Measurements from ENCODE around the gene GPR107.

DNA sequence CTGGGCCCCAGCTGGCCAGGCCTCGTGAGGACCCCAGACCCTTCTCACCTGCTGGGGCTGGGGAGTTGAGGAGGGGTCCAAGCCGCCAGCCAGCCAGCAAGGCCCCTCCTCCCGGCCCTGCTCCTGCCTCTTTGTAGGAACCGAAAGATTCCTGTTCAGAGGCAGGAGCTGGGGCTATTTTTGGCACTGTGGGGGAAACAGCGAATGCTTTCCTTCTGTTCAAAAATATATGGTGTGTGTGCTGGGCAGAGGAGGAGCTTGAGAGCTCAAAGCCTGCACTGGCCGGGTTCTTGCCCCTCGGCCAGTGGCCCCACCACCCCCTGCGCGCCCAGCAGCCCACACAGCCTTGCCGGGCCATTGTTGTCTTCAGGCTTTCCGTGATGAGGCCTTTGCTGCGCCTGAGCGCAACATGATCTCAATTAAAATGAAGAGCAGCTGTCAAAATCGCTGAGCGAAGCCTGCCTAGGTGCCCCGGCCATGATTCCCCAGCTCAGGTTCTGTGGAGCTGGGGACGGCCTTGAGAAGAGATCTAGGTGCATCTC is 131.9 kb downstream of the GPR107 start:
- TF ChIP-seq, protein P1, sequence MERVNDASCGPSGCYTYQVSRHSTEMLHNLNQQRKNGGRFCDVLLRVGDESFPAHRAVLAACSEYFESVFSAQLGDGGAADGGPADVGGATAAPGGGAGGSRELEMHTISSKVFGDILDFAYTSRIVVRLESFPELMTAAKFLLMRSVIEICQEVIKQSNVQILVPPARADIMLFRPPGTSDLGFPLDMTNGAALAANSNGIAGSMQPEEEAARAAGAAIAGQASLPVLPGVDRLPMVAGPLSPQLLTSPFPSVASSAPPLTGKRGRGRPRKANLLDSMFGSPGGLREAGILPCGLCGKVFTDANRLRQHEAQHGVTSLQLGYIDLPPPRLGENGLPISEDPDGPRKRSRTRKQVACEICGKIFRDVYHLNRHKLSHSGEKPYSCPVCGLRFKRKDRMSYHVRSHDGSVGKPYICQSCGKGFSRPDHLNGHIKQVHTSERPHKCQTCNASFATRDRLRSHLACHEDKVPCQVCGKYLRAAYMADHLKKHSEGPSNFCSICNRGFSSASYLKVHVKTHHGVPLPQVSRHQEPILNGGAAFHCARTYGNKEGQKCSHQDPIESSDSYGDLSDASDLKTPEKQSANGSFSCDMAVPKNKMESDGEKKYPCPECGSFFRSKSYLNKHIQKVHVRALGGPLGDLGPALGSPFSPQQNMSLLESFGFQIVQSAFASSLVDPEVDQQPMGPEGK (CRISPR knock-in tag; IDR thresholded peaks at IDR 0.05; ENCODE audit: borderline replicate concordance) = no peak
- TF ChIP-seq CSDC2 (CRISPR knock-in tag; IDR thresholded peaks at IDR 0.05) (no peak), RARB (CRISPR knock-in tag; IDR thresholded peaks at IDR 0.05) (no peak), SNAI2 (CRISPR knock-in tag; IDR thresholded peaks at IDR 0.05) (no peak), PPARA (CRISPR knock-in tag; IDR thresholded peaks at IDR 0.05; ENCODE audit: borderline replicate concordance) (no peak), ISL1 (CRISPR knock-in tag; IDR thresholded peaks at IDR 0.05) (no peak), ZFP30 (CRISPR knock-in tag; IDR thresholded peaks at IDR 0.05) (no peak), GLIS3 (CRISPR knock-in tag; IDR thresholded peaks at IDR 0.05) (no peak), ZFP3 (CRISPR knock-in tag; IDR thresholded peaks at IDR 0.05) (no peak)
- TF ChIP-seq, protein P2, sequence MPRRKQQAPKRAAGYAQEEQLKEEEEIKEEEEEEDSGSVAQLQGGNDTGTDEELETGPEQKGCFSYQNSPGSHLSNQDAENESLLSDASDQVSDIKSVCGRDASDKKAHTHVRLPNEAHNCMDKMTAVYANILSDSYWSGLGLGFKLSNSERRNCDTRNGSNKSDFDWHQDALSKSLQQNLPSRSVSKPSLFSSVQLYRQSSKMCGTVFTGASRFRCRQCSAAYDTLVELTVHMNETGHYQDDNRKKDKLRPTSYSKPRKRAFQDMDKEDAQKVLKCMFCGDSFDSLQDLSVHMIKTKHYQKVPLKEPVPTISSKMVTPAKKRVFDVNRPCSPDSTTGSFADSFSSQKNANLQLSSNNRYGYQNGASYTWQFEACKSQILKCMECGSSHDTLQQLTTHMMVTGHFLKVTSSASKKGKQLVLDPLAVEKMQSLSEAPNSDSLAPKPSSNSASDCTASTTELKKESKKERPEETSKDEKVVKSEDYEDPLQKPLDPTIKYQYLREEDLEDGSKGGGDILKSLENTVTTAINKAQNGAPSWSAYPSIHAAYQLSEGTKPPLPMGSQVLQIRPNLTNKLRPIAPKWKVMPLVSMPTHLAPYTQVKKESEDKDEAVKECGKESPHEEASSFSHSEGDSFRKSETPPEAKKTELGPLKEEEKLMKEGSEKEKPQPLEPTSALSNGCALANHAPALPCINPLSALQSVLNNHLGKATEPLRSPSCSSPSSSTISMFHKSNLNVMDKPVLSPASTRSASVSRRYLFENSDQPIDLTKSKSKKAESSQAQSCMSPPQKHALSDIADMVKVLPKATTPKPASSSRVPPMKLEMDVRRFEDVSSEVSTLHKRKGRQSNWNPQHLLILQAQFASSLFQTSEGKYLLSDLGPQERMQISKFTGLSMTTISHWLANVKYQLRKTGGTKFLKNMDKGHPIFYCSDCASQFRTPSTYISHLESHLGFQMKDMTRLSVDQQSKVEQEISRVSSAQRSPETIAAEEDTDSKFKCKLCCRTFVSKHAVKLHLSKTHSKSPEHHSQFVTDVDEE (CRISPR knock-in tag; IDR thresholded peaks at IDR 0.05) = no peak
- TF ChIP-seq, protein P3, sequence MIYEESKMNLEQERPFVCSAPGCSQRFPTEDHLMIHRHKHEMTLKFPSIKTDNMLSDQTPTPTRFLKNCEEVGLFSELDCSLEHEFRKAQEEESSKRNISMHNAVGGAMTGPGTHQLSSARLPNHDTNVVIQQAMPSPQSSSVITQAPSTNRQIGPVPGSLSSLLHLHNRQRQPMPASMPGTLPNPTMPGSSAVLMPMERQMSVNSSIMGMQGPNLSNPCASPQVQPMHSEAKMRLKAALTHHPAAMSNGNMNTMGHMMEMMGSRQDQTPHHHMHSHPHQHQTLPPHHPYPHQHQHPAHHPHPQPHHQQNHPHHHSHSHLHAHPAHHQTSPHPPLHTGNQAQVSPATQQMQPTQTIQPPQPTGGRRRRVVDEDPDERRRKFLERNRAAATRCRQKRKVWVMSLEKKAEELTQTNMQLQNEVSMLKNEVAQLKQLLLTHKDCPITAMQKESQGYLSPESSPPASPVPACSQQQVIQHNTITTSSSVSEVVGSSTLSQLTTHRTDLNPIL (CRISPR knock-in tag; IDR thresholded peaks at IDR 0.05; ENCODE audit: low read depth) = no peak
- TF ChIP-seq, protein P4, sequence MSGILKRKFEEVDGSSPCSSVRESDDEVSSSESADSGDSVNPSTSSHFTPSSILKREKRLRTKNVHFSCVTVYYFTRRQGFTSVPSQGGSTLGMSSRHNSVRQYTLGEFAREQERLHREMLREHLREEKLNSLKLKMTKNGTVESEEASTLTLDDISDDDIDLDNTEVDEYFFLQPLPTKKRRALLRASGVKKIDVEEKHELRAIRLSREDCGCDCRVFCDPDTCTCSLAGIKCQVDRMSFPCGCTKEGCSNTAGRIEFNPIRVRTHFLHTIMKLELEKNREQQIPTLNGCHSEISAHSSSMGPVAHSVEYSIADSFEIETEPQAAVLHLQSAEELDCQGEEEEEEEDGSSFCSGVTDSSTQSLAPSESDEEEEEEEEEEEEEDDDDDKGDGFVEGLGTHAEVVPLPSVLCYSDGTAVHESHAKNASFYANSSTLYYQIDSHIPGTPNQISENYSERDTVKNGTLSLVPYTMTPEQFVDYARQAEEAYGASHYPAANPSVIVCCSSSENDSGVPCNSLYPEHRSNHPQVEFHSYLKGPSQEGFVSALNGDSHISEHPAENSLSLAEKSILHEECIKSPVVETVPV (CRISPR knock-in tag; IDR thresholded peaks at IDR 0.05) = no peak
